ENCODE results near the gene ALDH8A1. TPM values are rescaled to one million over a fixed set of nuclear protein-coding genes. Genes with fewer than 3 reads are reported as not detected.
"Not testable (repeated sequence)": the region's sequence is repeated elsewhere in the genome, so short reads cannot be mapped to it uniquely, and the experiment has no call there.

Gene ALDH8A1
- total and polyA plus RNA-seq, 10 of the 15 experiments (the other 5 are each of a cell fraction or from before 2014, with no cell fraction given): 0.13 to 1.8 (median 0.62) TPM; not detected in 3

- ChIA-PET POLR2A (no interaction called here), CTCF (interaction anchor here (1.0 to 2.5 kb wide), 2 partner anchors 16 to 42 kb away, joined by 3 to 11 read pairs; no protein-coding TSS in a partner anchor), SMC1A (ENCODE audit: uncharacterized antibody, unreplicated experiment) (interaction anchor here (0.6 kb wide), 1 partner anchor 21 kb away, joined by 3 read pairs; no protein-coding TSS in a partner anchor), RAD21 (ENCODE audit: unreplicated experiment) (no interaction called here)
- no peak overlapping the region for H2AFZ ChIP-seq (ENCODE audit: control insufficient read depth, low read depth, low read length)
- no peak overlapping the region for H3K27ac ChIP-seq (ENCODE audit: control insufficient read depth, insufficient read depth)
- no peaks in the 10 kb centered on the region for H3K4me1 ChIP-seq (ENCODE audit: control insufficient read depth, insufficient read depth, low read length)
- H3K9ac ChIP-seq (ENCODE audit: control insufficient read depth, insufficient read depth, low read length): no peak overlapping the region
- no TSS peak for BruUV-seq (replicated peaks)
- TF ChIP-seq KLF5 (IDR thresholded peaks at IDR 0.05; ENCODE audit: partially characterized antibody): no peak
- in situ Hi-C loops (cut with MboI) (no loop called here), intact Hi-C loops (cut with micrococcal nuclease; ENCODE audit: unreplicated experiment) (no loop called here)
- no peaks in the 10 kb centered on the region for H4K20me1 ChIP-seq (ENCODE audit: control insufficient read depth, insufficient read depth)
- WGBS (ENCODE audit: insufficient coverage, insufficient replicate concordance, low lambda C conversion rate, missing lambda C conversion rate): 82% methylated on average over 4 of the region's 4 CpGs
- no peak overlapping the region for H3K4me3 ChIP-seq
- FAIRE-seq (no peak), ATAC-seq (no peak), DNase-seq (ENCODE audit: low read depth, low spot score) (no peak)
- no peaks in the 10 kb centered on the region for H3K36me3 ChIP-seq (ENCODE audit: control insufficient read depth in 2 of 2, insufficient read depth in 2 of 2, low read length in 1 of 2)
- H3K9me3 ChIP-seq (replicated peaks; ENCODE audit: control insufficient read depth, insufficient read depth, low read length): no peaks in the 10 kb centered on the region
- H3K4me2 ChIP-seq (ENCODE audit: control insufficient read depth, insufficient read depth): no peak overlapping the region
- no peaks in the 10 kb centered on the region for H3K27me3 ChIP-seq (replicated peaks in 1 of 2; ENCODE audit: control insufficient read depth in 2 of 2, insufficient read depth in 2 of 2, low read length in 1 of 2)
- no peaks in the 10 kb centered on the region for H3K79me2 ChIP-seq (ENCODE audit: control insufficient read depth, insufficient read depth, low read length)
These were observed 51.3 kb downstream of the ALDH8A1 start for GRCh38 chr6:134898575-134898974.

DNA sequence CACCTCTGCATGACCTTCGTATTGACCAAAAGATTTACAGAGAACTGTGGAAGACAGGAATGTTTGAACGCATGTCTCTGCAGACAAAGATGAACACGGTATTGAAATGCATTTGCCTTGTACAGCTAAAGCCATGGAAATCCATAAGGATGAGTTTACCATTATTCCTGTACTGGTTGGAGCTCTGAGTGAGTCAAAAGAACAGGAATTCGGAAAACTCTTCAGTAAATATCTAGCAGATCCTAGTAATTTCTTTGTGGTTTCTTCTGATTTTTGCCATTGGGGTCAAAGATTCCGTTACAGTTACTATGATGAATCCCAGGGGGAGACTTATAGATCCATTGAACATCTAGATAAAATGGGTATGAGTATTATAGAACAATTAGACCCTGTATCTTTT lies 51.7 kb downstream of the ALDH8A1 start:
- FAIRE-seq; H3K79me2 ChIP-seq (ENCODE audit: control insufficient read depth, insufficient read depth, low read length); H3K27ac ChIP-seq (ENCODE audit: control insufficient read depth, insufficient read depth); DNase-seq (ENCODE audit: low read depth, low spot score); H2AFZ ChIP-seq (ENCODE audit: control insufficient read depth, low read depth, low read length); H3K4me1 ChIP-seq (ENCODE audit: control insufficient read depth, insufficient read depth, low read length); ATAC-seq; POLR2A ChIA-PET; H3K9ac ChIP-seq (ENCODE audit: control insufficient read depth, insufficient read depth, low read length); H3K9me3 ChIP-seq (replicated peaks; ENCODE audit: control insufficient read depth, insufficient read depth, low read length); H3K4me2 ChIP-seq (ENCODE audit: control insufficient read depth, insufficient read depth); H3K4me3 ChIP-seq; H4K20me1 ChIP-seq (ENCODE audit: control insufficient read depth, insufficient read depth); RAD21 ChIA-PET (ENCODE audit: unreplicated experiment); SMC1A ChIA-PET (ENCODE audit: uncharacterized antibody, unreplicated experiment); BruUV-seq (replicated peaks); intact Hi-C loops (cut with micrococcal nuclease; ENCODE audit: unreplicated experiment); in situ Hi-C loops (cut with MboI); H3K27me3 ChIP-seq (replicated peaks in 1 of 2; ENCODE audit: control insufficient read depth in 2 of 2, insufficient read depth in 2 of 2, low read length in 1 of 2); H3K36me3 ChIP-seq (ENCODE audit: control insufficient read depth in 2 of 2, insufficient read depth in 2 of 2, low read length in 1 of 2): not testable (repeated sequence)
- CTCF ChIA-PET: interaction anchor here (1.0 to 2.5 kb wide), 2 partner anchors 15 to 43 kb away, joined by 3 to 11 read pairs; no protein-coding TSS in a partner anchor
- 31% methylated on average over 5 of the region's 5 CpGs for WGBS (ENCODE audit: insufficient coverage, insufficient replicate concordance, low lambda C conversion rate, missing lambda C conversion rate)
